Subcutaneous adipose tissue (tissue), 4 donors: Measurements from ENCODE around the gene MIXL1. TPM values are rescaled to one million over a fixed set of nuclear protein-coding genes. Genes with fewer than 3 reads are reported as not detected.

Experiments
- total RNA-seq, 4 donors: library from RNA; depleted of rRNA; stranded (reverse); fragments of >200 nt; gene quantifications; one replicate each; pipeline ENCODE4 v1.1.0, GENCODE V29; 2016
- TF ChIP-seq, protein P1 (sequence below): fragments of 450-650 bp; IDR thresholded peaks from one replicate; pipeline ENCODE4 v1.5.1; 2016; ENCODE audit warnings: low read depth, mild to moderate bottlenecking, control low read depth, antibody characterized with exemption, moderate library complexity

MIXL1 gene
- total RNA-seq, 4 donors from 2014 or later: not detected

DNA sequence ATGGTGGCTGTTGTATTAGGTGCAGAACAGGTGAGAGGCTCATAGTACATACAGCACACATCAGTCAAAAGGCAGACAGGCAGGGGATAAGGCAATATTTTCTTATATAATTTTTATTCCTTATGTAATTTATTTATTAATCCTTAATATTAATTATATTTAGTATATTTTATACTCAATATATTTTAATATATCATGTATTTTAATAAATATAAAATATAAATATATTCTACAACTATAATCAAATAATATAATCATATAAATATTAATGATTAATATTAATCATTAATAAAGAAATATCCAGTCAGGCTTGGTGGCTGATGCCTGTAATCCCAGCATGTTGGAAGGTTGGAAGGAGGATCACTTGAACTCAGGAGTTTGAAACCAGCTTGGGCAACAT lies 19.3 kb upstream of the MIXL1 start:
- TF ChIP-seq, protein P1, sequence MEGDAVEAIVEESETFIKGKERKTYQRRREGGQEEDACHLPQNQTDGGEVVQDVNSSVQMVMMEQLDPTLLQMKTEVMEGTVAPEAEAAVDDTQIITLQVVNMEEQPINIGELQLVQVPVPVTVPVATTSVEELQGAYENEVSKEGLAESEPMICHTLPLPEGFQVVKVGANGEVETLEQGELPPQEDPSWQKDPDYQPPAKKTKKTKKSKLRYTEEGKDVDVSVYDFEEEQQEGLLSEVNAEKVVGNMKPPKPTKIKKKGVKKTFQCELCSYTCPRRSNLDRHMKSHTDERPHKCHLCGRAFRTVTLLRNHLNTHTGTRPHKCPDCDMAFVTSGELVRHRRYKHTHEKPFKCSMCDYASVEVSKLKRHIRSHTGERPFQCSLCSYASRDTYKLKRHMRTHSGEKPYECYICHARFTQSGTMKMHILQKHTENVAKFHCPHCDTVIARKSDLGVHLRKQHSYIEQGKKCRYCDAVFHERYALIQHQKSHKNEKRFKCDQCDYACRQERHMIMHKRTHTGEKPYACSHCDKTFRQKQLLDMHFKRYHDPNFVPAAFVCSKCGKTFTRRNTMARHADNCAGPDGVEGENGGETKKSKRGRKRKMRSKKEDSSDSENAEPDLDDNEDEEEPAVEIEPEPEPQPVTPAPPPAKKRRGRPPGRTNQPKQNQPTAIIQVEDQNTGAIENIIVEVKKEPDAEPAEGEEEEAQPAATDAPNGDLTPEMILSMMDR: no peak

DNA sequence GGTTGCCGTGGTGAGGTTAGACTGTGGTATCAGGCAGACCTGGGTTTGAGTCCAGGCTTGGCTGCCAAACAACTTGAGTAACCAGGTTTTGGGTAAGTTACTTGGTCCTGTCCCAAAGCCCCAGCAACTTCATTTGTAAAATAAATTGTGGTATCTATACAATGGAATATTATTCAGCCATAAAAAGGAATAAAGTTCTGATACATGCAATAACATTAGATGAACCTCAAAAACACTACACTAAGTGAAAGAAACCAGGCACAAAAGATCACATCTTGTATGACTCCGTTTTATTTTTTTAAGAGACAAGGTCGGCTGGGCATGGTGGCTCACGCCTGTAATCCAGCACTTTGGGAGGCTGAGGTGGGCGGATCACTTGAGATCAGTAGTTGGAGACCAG lies 16.4 kb upstream of the MIXL1 start:
- TF ChIP-seq, protein P1: no peak

DNA sequence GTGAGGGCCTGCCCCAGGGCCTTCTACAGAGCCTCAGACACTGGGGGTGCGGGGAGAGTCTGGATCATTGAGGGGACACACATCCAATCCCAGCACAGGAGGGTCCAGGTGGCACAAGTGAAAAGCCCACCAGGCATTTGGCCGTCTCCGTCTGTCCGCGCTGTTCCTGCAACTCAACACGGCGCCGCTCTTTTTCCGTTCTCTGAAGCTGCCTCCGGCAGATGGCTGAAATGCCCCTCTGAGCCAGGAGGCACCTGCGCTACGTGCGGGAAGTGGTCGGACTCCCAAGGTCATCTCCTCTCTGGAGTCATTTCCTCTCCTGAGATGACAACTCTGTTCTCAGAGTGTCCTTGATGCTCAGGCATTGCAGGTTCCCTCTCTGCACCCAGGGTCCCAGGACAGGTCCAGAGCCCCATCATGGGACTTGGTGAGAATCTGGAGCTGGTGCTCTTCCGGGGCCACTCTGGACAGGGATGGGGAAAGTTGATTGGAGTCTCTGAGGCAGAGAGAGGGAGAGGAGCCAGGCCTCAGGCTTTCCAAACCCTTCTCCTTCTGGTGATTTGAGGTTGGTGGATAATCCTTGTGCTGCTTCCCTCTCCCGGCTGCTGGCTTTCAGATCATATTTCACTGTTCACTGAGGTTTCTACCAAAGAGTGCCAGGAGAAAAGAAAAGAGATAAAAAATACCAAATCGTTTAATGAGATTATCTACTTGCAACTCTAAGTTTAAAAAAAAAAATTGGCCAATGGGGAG lies 14.0 kb upstream of the MIXL1 start:
- TF ChIP-seq, protein P1: no peak

DNA sequence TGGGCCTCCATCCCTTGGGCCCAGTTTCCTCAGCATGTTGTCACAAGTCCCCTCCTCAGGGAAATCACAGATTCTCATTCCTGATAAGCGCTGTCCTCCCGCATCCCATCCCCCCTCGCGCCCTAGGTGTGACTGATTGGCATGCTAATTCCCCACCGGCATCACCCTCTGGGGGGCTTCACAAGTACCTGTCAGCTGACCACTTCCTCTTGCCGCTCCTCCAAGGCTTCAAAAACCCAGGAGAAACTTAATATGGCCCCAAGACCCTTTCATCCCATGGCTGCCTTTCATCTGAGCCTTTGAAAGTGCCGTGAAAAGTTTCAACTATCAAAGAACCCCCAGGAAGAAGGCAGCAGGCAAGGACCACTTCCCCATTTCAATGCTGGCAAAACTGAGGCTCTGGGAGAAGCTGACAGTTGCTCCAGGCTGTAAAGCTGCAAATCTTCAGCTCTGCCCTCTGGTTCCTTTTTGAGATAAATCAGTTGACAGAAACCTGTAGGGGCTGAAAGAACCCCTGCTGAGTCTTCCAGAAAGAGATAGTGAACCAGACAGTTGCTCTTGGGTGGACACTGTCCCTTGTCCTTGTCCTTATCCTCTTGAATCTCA lies 12.8 kb upstream of the MIXL1 start:
- TF ChIP-seq, protein P1: no peak

DNA sequence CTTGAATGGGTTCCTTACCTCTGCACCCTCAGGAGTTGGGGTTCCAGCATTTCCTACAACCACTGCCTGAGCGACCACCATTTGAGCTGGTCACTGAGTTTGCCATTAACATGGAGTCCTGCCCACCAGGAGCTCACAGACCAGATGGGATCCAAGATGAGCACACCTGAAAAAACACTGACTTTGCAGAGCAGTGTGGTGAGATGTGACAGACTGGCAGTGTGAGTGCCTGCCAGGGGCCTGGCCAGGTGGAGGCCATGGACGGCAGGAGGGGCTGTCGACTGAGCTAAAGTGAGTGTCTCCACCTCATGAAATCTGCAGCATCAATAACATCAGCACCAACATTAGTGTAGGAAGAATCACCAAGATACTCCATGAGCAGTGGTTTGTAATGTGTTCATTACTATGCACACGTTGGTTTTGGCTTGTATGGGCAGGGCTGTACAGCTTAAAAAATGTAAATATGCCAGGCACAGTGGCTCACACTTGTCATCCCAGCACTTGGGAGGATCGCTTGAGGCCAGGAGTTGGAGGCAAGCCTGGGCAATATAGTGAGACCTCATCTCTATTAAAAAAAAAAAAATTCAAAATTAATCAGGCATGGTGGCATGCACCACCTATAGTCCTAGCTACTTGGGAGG lies 12.2 kb upstream of the MIXL1 start:
- TF ChIP-seq, protein P1: no peak

DNA sequence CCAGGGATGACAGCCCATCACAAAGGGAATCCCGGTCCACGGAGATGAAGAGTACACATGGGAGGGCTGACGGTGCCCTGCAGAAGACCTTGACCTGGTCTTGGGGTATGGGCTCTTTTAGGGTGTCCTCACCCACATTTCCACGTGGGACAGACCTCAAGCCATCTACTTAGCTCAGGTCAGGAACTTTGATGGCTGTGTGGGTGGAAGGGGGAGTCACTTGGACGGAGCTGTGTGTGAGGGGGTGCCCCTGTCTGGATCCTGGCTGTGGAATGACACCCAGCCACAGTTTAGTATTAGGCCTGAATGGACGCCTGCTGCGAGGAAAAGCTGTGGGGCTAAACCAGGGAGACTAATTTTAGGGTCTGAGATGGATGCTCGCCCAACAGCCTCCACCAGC lies 10.9 kb upstream of the MIXL1 start:
- TF ChIP-seq, protein P1: no peak

DNA sequence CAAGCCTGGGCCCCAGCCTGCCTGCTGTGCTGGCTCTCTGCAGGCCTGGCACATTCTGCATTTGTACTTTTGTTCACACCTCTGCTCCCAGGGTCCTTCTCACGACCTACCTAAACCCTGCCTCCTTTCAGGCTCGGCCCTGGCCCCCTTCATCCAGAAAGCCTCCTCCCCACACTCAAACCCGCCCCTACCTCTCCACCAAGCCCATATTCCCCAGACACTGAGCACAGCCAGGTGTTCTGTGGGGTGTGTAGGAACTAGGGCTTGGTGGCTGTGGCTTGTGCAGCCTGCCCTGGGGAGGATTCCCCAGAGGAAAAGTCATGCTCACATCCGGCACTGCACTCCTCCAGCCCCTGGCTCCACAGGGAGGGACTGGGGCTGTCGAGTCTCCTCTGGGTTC lies 8.2 kb upstream of the MIXL1 start:
- TF ChIP-seq, protein P1: no peak
